Thyroid gland (tissue), 4 donors: Measurements from ENCODE around the gene SHROOM2.

Experiments used
- POLR2A ChIP-seq, 2 donors: fragments of 450-650 bp; IDR thresholded peaks; one replicate each; pipeline ENCODE4 v1.6.1; 2017; ENCODE audit warnings: antibody characterized with exemption in 2 of 2, mild to moderate bottlenecking in 2 of 2, moderate library complexity in 1 of 2
- TF ChIP-seq, protein P1 (sequence below), 6 experiments: fragments of 200-600 bp in 3 of 6; fragments of 450-650 bp in 3 of 6; sonication (generic) in 3 of 6; IDR thresholded peaks; one replicate each; pipeline ENCODE4 v1.5.1; 2016 to 2019; ENCODE audit warnings: antibody characterized with exemption in 6 of 6, mild to moderate bottlenecking in 2 of 6, inconsistent platforms in 1 of 6, moderate library complexity in 1 of 6

DNA sequence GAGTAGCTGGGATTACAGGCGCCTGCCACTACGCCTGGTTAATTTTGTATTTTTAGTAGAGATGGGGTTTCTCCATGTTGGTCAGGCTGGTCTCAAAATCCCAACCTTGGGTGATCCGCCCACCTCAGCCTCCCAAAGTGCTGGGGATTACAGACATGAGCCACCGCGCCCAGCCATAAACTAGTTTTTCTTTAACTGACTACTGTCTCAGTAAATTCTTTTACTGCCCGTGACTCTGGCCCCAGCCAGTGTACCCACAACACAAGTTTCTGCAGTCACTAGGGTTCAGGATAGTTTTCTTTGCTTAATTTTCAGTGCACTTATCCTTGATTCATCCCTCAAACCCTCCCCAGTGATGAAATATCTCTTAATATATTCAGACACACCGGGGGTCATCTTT is 8.3 kb downstream of the SHROOM2 start:
- TF ChIP-seq, protein P1, sequence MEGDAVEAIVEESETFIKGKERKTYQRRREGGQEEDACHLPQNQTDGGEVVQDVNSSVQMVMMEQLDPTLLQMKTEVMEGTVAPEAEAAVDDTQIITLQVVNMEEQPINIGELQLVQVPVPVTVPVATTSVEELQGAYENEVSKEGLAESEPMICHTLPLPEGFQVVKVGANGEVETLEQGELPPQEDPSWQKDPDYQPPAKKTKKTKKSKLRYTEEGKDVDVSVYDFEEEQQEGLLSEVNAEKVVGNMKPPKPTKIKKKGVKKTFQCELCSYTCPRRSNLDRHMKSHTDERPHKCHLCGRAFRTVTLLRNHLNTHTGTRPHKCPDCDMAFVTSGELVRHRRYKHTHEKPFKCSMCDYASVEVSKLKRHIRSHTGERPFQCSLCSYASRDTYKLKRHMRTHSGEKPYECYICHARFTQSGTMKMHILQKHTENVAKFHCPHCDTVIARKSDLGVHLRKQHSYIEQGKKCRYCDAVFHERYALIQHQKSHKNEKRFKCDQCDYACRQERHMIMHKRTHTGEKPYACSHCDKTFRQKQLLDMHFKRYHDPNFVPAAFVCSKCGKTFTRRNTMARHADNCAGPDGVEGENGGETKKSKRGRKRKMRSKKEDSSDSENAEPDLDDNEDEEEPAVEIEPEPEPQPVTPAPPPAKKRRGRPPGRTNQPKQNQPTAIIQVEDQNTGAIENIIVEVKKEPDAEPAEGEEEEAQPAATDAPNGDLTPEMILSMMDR (IDR thresholded peaks at IDR 0.05) = no peak
- no peak for TF ChIP-seq POLR2A (IDR thresholded peaks at IDR 0.05)
